ENCODE results near the gene RORB.

- TF ChIP-seq TAF1 (IDR thresholded peaks at IDR 0.05; ENCODE audit: low read depth) (no peak), CTCF (IDR thresholded peaks at IDR 0.05; ENCODE audit: poor library complexity, severe bottlenecking) (no peak), EP300 (conservative IDR thresholded peaks at IDR 0.05; ENCODE audit: poor library complexity, severe bottlenecking) (no peak), RAD21 (conservative IDR thresholded peaks at IDR 0.05) (no peak), POLR2AphosphoS5 (IDR thresholded peaks at IDR 0.05) (no peak)
These were observed 46.0 kb downstream of the RORB start for GRCh38 chr9:74543145-74543544.

Measured in neural cell (in vitro differentiated cells).